ENCODE data around the gene CA9.

CA9 gene

DNA sequence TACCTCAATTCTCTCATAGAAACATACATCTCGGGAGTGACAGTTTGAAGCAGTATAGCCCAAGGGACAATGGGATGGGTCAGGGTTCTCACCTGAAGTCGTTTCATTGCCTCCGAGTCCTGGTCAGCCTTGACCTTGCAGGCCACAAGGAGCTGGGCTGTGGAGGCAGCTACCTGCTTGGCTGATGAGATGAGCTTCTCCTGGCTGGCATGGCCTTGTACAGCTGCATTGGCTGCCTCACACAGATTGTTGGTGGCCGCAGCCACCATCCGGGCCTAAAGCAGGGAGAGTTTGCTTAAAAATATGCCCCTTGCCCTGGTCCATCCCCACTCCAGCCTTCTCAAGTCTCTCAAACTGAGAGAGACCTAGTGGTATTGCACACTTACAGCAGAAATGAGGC, 24.5 kb downstream of the CA9 start:
- peaks cover 66 to 69% of the 10 kb centered on the region in 2 donors for H3K36me3 ChIP-seq (ENCODE audit: control insufficient read depth in 1 of 2, insufficient read depth in 2 of 2, low read length in 2 of 2)
- H3K27ac ChIP-seq (ENCODE audit: low read length), result no peak overlapping the region
- H3K27me3 ChIP-seq (ENCODE audit: low read depth, low read length), result no peaks in the 10 kb centered on the region
- H3K4me3 ChIP-seq (ENCODE audit: low read depth in 1 of 2, low read length in 2 of 2), result no peak overlapping the region
- no peaks in the 10 kb centered on the region for H3K9me3 ChIP-seq (ENCODE audit: control insufficient read depth in 1 of 2, low read length in 2 of 2)
- H3K4me1 ChIP-seq (ENCODE audit: control insufficient read depth in 1 of 2, insufficient read depth in 2 of 2, low read length in 2 of 2), result peaks cover 0 to 4% of the 10 kb centered on the region in 2 donors

DNA sequence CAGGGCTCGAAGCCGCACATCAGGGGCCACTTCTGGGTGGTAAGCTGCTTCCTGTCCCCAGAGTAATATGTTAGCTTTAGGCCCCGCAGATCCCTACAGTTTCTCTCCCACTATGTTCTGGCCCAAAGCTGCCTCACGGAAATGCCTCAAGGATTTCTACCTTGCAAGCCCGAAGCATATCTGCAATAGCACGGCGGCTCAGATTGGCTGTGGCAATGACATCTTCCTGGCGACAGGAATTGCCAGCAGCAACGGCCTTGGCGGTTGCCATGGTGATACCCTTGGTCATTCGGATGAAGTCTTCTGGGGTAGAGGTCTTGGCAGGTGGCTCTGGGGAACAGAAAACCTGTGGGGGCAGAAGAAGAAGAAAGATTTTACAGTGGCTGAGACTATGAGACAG, 26.3 kb downstream of the CA9 start:
- Histone ChIP-seq H3K27me3 (ENCODE audit: low read depth, low read length) (no peaks in the 10 kb centered on the region), H3K4me3 (ENCODE audit: low read depth in 1 of 2, low read length in 2 of 2) (no peak overlapping the region), H3K4me1 (ENCODE audit: control insufficient read depth in 1 of 2, insufficient read depth in 2 of 2, low read length in 2 of 2) (peaks cover 0 to 4% of the 10 kb centered on the region in 2 donors), H3K36me3 (ENCODE audit: control insufficient read depth in 1 of 2, insufficient read depth in 2 of 2, low read length in 2 of 2) (peaks cover 83 to 87% of the 10 kb centered on the region in 2 donors), H3K27ac (ENCODE audit: low read length) (no peak overlapping the region), H3K9me3 (ENCODE audit: control insufficient read depth in 1 of 2, low read length in 2 of 2) (no peaks in the 10 kb centered on the region)

DNA sequence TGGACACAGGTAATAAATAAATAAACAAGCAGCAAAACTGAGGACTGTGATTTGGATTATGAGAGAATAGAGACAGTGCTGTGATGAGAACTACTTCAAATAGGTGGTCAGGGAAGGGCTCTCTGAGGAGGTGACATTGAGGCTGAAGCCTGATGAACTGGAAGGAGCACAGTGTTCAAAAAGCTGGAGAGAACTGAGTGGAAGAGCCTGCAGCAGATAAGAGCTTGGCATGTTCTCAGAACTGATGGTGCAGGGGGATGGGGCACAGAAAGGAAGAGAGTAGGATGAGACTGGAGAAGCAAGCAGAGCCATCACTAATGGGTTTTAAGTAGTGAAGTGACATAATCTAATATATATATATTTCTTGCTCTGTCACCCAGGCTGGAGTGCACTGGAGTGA, 27.2 kb downstream of the CA9 start:
- Histone ChIP-seq H3K27me3 (ENCODE audit: low read depth, low read length) (no peaks in the 10 kb centered on the region), H3K27ac (ENCODE audit: low read length) (no peak overlapping the region), H3K36me3 (ENCODE audit: control insufficient read depth in 1 of 2, insufficient read depth in 2 of 2, low read length in 2 of 2) (peaks cover 88 to 97% of the 10 kb centered on the region in 2 donors), H3K4me1 (ENCODE audit: control insufficient read depth in 1 of 2, insufficient read depth in 2 of 2, low read length in 2 of 2) (peaks cover 0 to 4% of the 10 kb centered on the region in 2 donors), H3K4me3 (ENCODE audit: low read depth in 1 of 2, low read length in 2 of 2) (no peak overlapping the region), H3K9me3 (ENCODE audit: control insufficient read depth in 1 of 2, low read length in 2 of 2) (no peaks in the 10 kb centered on the region)

DNA sequence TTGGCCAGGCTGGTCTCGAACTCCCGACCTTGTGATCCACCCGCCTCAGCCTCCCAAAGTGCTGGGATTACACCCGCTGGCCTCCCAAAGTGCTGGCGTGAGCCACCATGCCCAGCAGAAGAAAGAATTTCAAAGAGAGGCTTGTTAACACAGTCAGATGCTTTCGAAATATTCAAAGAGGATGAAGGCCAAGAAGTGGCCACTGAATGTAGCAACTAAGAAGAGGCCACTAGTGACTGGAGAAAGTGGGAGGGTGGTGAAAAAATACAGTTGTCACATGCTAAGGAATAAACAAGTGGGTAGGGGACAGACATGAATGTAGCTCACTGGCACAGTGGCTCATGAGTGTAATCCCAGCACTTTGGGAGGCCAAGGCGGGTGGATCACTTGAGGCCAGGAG, 29.0 kb downstream of the CA9 start:
- Histone ChIP-seq H3K9me3 (ENCODE audit: control insufficient read depth in 1 of 2, low read length in 2 of 2) (no peaks in the 10 kb centered on the region), H3K27me3 (ENCODE audit: low read depth, low read length) (no peaks in the 10 kb centered on the region), H3K4me1 (ENCODE audit: control insufficient read depth in 1 of 2, insufficient read depth in 2 of 2, low read length in 2 of 2) (no peaks in the 10 kb centered on the region), H3K4me3 (ENCODE audit: low read depth in 1 of 2, low read length in 2 of 2) (no peak overlapping the region), H3K27ac (ENCODE audit: low read length) (no peak overlapping the region), H3K36me3 (ENCODE audit: control insufficient read depth in 1 of 2, insufficient read depth in 2 of 2, low read length in 2 of 2) (peaks cover 97 to 98% of the 10 kb centered on the region in 2 donors)

DNA sequence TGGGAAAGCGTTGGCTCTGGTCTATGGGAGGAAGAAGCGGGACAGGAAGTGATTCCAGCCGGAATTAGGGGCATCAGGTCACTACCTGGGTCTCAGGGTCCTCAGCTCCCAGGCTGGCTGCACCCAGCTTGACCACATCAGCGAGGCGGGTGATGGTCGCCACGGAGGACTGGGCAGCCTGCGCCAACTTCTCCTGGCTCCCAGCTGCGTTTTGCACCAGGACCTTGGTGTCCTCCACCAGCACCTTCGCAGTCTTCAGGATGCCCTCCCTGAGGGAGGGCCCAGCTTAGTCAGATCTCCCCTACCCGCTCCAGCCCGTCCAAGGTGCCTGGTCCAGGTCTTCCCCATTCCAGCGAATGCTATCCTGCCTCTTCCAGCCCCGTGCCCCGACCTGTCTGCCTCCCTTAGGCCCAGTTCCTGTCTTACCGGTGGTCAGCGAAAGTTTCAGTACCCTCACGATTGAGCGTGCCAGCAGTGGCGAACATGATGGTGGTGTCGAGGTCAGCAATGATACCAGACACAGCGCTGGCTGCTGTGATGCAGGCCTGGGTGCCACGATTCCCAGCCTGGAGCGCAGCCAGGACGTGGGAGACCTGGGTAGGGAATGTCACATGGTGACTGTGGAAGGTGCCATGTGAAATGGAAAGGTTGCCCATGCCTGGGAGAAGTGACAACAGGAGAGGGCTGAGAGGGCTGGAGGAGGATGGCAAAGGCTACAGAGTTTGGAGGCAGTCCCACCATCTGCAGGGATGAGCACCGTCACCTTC, 30.4 kb downstream of the CA9 start:
- H3K36me3 ChIP-seq (ENCODE audit: control insufficient read depth in 1 of 2, insufficient read depth in 2 of 2, low read length in 2 of 2), result peaks cover 96 to 98% of the 10 kb centered on the region in 2 donors
- H3K27ac ChIP-seq (ENCODE audit: low read length), result no peak overlapping the region
- no peaks in the 10 kb centered on the region for H3K27me3 ChIP-seq (ENCODE audit: low read depth, low read length)
- no peaks in the 10 kb centered on the region for H3K4me1 ChIP-seq (ENCODE audit: control insufficient read depth in 1 of 2, insufficient read depth in 2 of 2, low read length in 2 of 2)
- H3K4me3 ChIP-seq (ENCODE audit: low read depth in 1 of 2, low read length in 2 of 2), result no peak overlapping the region
- H3K9me3 ChIP-seq (ENCODE audit: control insufficient read depth in 1 of 2, low read length in 2 of 2), result no peaks in the 10 kb centered on the region

DNA sequence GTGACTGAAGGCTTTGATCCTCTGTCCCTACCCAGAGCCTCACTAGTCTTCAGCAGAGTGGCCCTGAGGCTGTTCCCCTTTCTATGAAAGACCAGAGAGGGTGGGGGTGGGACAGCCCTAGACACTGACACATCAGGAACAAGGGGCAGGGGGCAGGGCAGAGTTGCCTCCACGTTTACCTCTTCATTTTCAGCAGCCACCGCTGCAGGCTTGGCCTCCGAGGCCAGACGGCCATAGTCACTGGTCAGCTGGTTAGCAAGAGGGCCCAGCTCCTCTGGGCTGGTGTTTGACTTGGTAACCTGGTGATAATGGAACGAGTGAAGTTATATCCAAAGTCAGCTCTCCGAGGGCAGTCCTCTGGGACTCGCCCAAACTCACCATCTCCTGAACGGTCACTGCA, 31.6 kb downstream of the CA9 start:
- no peaks in the 10 kb centered on the region for H3K27me3 ChIP-seq (ENCODE audit: low read depth, low read length)
- H3K4me1 ChIP-seq (ENCODE audit: control insufficient read depth in 1 of 2, insufficient read depth in 2 of 2, low read length in 2 of 2), result no peaks in the 10 kb centered on the region
- H3K9me3 ChIP-seq (ENCODE audit: control insufficient read depth in 1 of 2, low read length in 2 of 2), result no peaks in the 10 kb centered on the region
- H3K4me3 ChIP-seq (ENCODE audit: low read depth in 1 of 2, low read length in 2 of 2), result no peak overlapping the region
- H3K36me3 ChIP-seq (ENCODE audit: control insufficient read depth in 1 of 2, insufficient read depth in 2 of 2, low read length in 2 of 2), result peaks cover 87 to 90% of the 10 kb centered on the region in 2 donors
- H3K27ac ChIP-seq (ENCODE audit: low read length), result no peak overlapping the region

DNA sequence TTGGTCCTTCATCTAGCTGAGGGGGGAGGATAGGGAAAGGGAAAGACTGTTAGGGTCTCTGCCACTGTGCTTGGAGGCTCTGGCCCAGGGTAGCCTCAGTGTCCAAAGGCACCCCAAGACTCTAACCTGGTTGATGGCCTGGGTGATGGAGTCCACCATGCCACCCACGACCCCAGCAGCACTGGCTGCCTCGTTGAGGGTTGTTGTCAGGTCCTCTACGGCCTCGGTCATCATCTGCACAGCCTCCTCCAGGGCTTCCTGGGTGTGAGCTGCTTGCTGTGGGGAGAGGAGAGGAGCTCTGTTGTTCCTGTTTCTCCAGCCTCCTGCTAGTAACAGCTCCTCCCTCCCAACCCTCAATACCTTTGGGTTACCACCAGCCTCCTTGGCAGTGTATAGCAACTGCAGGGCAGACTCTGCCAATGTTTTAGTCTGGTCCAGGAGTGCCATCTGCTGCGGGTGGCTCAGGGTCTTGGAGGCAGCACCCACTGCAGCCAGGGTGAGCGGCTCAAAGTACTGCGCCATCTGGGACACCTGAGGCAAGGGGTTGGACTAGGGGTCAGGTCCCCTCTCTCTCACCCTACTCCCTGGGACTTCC, 32.2 kb downstream of the CA9 start:
- H3K36me3 ChIP-seq (ENCODE audit: control insufficient read depth in 1 of 2, insufficient read depth in 2 of 2, low read length in 2 of 2), result peaks cover 87 to 91% of the 10 kb centered on the region in 2 donors
- no peak overlapping the region for H3K4me3 ChIP-seq (ENCODE audit: low read depth in 1 of 2, low read length in 2 of 2)
- H3K4me1 ChIP-seq (ENCODE audit: control insufficient read depth in 1 of 2, insufficient read depth in 2 of 2, low read length in 2 of 2), result no peaks in the 10 kb centered on the region
- no peak overlapping the region for H3K27ac ChIP-seq (ENCODE audit: low read length)
- no peaks in the 10 kb centered on the region for H3K27me3 ChIP-seq (ENCODE audit: low read depth, low read length)
- no peaks in the 10 kb centered on the region for H3K9me3 ChIP-seq (ENCODE audit: control insufficient read depth in 1 of 2, low read length in 2 of 2)

DNA sequence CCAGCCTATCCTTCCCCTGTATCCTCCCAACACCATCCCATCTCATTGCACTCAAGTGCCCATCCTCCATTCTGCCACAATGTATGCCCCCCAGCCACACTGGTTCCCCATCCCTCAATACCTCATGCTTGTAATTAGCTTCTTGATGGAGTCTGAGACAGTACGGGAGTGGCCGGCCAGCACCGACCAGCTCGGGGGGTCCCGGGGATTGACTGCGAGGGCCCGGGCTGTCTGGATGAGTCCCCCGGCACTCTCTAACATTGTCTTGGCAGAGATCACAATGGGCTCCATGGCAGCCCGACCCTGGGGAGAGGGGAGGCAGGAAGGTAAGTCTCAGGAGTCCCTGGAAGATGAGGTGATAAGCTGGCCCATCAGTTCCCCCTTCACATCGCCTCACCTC, 33.2 kb downstream of the CA9 start:
- no peak overlapping the region for H3K4me3 ChIP-seq (ENCODE audit: low read depth in 1 of 2, low read length in 2 of 2)
- H3K36me3 ChIP-seq (ENCODE audit: control insufficient read depth in 1 of 2, insufficient read depth in 2 of 2, low read length in 2 of 2), result peaks cover 87 to 91% of the 10 kb centered on the region in 2 donors
- no peak overlapping the region for H3K27ac ChIP-seq (ENCODE audit: low read length)
- H3K4me1 ChIP-seq (ENCODE audit: control insufficient read depth in 1 of 2, insufficient read depth in 2 of 2, low read length in 2 of 2), result no peaks in the 10 kb centered on the region
- no peaks in the 10 kb centered on the region for H3K27me3 ChIP-seq (ENCODE audit: low read depth, low read length)
- no peaks in the 10 kb centered on the region for H3K9me3 ChIP-seq (ENCODE audit: control insufficient read depth in 1 of 2, low read length in 2 of 2)

DNA sequence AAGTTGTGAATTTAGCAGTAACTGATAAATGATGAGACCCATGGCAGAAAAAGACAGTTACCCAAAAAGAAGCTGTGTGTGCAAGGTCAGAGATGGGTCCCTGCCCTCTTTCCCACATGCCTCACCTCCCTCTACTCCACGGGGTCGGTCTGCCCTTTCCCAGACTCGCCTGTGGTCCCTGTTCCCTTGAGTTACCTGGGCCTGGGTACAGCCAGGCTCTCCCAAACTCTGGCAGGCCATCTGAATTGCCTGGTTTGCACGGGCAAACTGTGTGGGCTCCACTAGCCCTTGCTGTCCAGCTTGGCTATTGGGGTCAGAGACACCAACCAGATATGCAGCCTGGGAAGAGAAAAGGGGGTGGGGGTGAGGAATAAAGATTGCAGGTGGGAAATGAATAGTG, 34.4 kb downstream of the CA9 start:
- peaks cover 88 to 92% of the 10 kb centered on the region in 2 donors for H3K36me3 ChIP-seq (ENCODE audit: control insufficient read depth in 1 of 2, insufficient read depth in 2 of 2, low read length in 2 of 2)
- H3K27ac ChIP-seq (ENCODE audit: low read length), result no peak overlapping the region
- H3K9me3 ChIP-seq (ENCODE audit: control insufficient read depth in 1 of 2, low read length in 2 of 2), result no peaks in the 10 kb centered on the region
- H3K4me1 ChIP-seq (ENCODE audit: control insufficient read depth in 1 of 2, insufficient read depth in 2 of 2, low read length in 2 of 2), result no peaks in the 10 kb centered on the region
- H3K27me3 ChIP-seq (ENCODE audit: low read depth, low read length), result no peaks in the 10 kb centered on the region
- no peak overlapping the region for H3K4me3 ChIP-seq (ENCODE audit: low read depth in 1 of 2, low read length in 2 of 2)

DNA sequence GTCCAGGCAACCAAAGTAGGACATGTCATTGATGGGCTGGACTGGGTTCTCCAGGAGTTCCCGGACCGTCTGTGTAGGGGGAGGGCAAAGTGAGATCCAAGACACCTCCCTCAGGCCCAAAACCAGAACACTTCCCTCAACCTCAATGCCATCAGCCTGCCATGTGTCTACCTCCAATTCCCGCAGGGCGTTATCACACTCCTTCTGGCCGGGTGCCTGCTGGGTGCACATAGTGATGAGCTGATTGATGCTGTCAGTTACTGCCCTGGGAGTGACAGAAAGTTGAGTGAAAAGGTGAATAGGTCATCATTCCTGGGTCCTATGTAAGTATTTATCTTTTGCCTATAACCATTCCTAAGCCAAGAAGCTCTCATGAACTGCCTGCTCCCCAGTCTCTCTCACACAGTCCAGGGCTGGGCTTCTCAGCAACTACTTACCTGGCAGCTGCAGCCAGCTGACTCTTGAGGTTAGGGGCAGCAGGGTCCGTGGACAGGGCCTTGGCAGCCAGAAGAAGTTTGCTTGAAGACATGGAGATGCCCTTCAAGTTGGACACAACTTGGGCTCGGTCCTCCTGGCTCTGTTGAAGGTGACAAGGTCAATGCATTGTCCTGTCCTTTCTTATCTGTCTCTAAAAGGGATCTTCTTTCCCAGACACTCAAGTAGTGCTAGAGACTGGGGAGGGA, 37.2 kb downstream of the CA9 start:
- H3K9me3 ChIP-seq (ENCODE audit: control insufficient read depth in 1 of 2, low read length in 2 of 2), result no peaks in the 10 kb centered on the region
- no peak overlapping the region for H3K27ac ChIP-seq (ENCODE audit: low read length)
- H3K27me3 ChIP-seq (ENCODE audit: low read depth, low read length), result no peaks in the 10 kb centered on the region
- H3K4me1 ChIP-seq (ENCODE audit: control insufficient read depth in 1 of 2, insufficient read depth in 2 of 2, low read length in 2 of 2), result no peaks in the 10 kb centered on the region
- H3K4me3 ChIP-seq (ENCODE audit: low read depth in 1 of 2, low read length in 2 of 2), result no peak overlapping the region
- H3K36me3 ChIP-seq (ENCODE audit: control insufficient read depth in 1 of 2, insufficient read depth in 2 of 2, low read length in 2 of 2), result peaks cover 85 to 92% of the 10 kb centered on the region in 2 donors

DNA sequence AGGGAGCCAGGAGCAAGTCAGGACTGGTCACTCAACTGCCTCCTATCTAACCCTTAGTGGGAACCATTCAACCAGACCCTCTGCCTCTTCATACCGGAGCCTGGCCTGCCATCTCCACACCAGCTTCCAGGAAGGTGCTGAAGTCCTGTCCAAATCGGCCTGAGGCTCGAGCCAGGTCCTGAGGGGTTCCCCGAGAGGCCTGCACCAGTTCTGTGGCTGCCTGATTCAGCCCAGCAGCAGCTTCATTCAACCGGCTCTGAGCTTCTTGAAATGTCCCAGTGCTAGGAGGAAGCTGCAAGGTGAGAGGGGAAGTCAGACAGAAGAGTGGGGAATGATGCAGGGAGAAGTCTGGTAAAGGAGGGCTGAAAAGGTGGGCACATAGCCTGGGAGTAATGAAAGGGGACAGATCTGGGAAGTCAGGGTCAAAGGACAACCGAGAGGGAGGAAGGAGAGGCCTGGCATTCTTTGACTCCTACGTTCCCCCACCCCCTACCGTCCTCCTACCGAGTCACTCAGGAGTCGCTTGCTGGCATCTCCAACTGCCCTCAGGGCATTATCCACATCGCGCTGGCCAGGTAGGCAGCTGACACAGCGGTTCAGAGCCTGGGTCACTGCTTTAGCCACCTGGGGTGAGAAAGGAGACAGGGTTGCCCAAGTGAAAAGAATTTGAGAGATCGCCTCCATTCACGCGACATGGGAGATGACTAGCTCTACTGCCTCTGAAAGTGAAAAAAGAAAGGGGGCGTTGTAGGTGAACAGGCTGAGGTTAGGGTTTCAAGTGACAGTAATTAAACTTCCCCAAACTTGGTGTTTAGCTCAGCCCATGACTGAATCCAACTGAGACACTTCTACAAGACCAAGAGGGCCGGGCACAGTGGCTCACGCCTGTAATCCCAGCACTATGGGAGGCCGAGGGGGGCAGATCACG, 38.0 kb downstream of the CA9 start:
- H3K36me3 ChIP-seq (ENCODE audit: control insufficient read depth in 1 of 2, insufficient read depth in 2 of 2, low read length in 2 of 2), result peaks cover 85 to 92% of the 10 kb centered on the region in 2 donors
- no peaks in the 10 kb centered on the region for H3K9me3 ChIP-seq (ENCODE audit: control insufficient read depth in 1 of 2, low read length in 2 of 2)
- no peak overlapping the region for H3K4me3 ChIP-seq (ENCODE audit: low read depth in 1 of 2, low read length in 2 of 2)
- H3K27me3 ChIP-seq (ENCODE audit: low read depth, low read length), result no peaks in the 10 kb centered on the region
- no peak overlapping the region for H3K27ac ChIP-seq (ENCODE audit: low read length)
- no peaks in the 10 kb centered on the region for H3K4me1 ChIP-seq (ENCODE audit: control insufficient read depth in 1 of 2, insufficient read depth in 2 of 2, low read length in 2 of 2)

Data from muscle layer of duodenum (tissue), 2 donors.